T-helper 2 cell treated with Interferon-gamma antibody and Interleukin-4, amounts not matched to agents 5 μg/mL and 100 μg/mL, for 36 hours (primary cell): Measurements from ENCODE around the gene FYTTD1.
A peak's percentile ranks its signal among the peaks of the same experiment; 100 is the strongest.
"Not testable (repeated sequence)": the region's sequence is repeated elsewhere in the genome, so short reads cannot be mapped to it uniquely, and the experiment has no call there.

ENCODE experiments used
- DNase-seq: peaks from one replicate; pipeline ENCODE4 v3.0.0; 2021; ENCODE audit warnings: low spot score
- H3K27ac Mint-ChIP-seq: one replicate; pipeline ENCODE4 v1.8.0; 2021; ENCODE audit warnings: mild to moderate bottlenecking, mixed read lengths
- H3K27me3 Mint-ChIP-seq: one replicate; pipeline ENCODE4 v1.8.0; 2021; ENCODE audit warnings: low read depth, mixed read lengths
- H3K36me3 Mint-ChIP-seq: one replicate; pipeline ENCODE4 v1.8.0; 2021; ENCODE audit warnings: low read depth, mixed read lengths
- H3K4me1 Mint-ChIP-seq: one replicate; pipeline ENCODE4 v1.8.0; 2021; ENCODE audit warnings: low read depth, mixed read lengths
- H3K4me3 Mint-ChIP-seq: one replicate; pipeline ENCODE4 v1.8.0; 2022; ENCODE audit warnings: mild to moderate bottlenecking, moderate library complexity, mixed read lengths
- H3K9me3 Mint-ChIP-seq: one replicate; pipeline ENCODE4 v1.8.0; 2021; ENCODE audit warnings: mixed read lengths

The FYTTD1 gene

GRCh38 chr3:197730200-197730599, 19.5 kb upstream of the FYTTD1 start:
- no peaks in the 10 kb centered on the region for H3K27me3 Mint-ChIP-seq
- peaks cover 20% of the 10 kb centered on the region for H3K36me3 Mint-ChIP-seq
- no peak for DNase-seq
- H3K27ac Mint-ChIP-seq: no peak overlapping the region
- no peaks in the 10 kb centered on the region for H3K9me3 Mint-ChIP-seq
- H3K4me1 Mint-ChIP-seq: peaks cover 21% of the 10 kb centered on the region
- H3K4me3 Mint-ChIP-seq: no peak overlapping the region

GRCh38 chr3:197730770-197731169, 18.9 kb upstream of the FYTTD1 start:
- peaks cover 22% of the 10 kb centered on the region for H3K4me1 Mint-ChIP-seq
- H3K27me3 Mint-ChIP-seq, DNase-seq, H3K4me3 Mint-ChIP-seq, H3K27ac Mint-ChIP-seq, H3K9me3 Mint-ChIP-seq: not testable (repeated sequence)
- H3K36me3 Mint-ChIP-seq: peaks cover 16% of the 10 kb centered on the region

- H3K4me3 Mint-ChIP-seq, DNase-seq, H3K9me3 Mint-ChIP-seq, H3K27me3 Mint-ChIP-seq, H3K27ac Mint-ChIP-seq: not testable (repeated sequence)
- Mint-ChIP-seq H3K4me1 (peaks cover 27% of the 10 kb centered on the region), H3K36me3 (peaks cover 15% of the 10 kb centered on the region)
These were observed 18.2 kb upstream of the FYTTD1 start for GRCh38 chr3:197731483-197731882.

GRCh38 chr3:197733042-197733441, 16.6 kb upstream of the FYTTD1 start:
- Mint-ChIP-seq H3K4me1 (peaks cover 33% of the 10 kb centered on the region), H3K27ac (no peak overlapping the region), H3K36me3 (peaks cover 15% of the 10 kb centered on the region), H3K27me3 (no peaks in the 10 kb centered on the region), H3K9me3 (no peaks in the 10 kb centered on the region), H3K4me3 (no peak overlapping the region)
- no peak for DNase-seq

- no peaks in the 10 kb centered on the region for H3K27me3 Mint-ChIP-seq
- peaks cover 27% of the 10 kb centered on the region for H3K4me1 Mint-ChIP-seq
- peak overlapping the region; percentile 69 for H3K4me3 Mint-ChIP-seq
- no peaks in the 10 kb centered on the region for H3K9me3 Mint-ChIP-seq
- no peak for DNase-seq
- peak overlapping the region; percentile 17 for H3K27ac Mint-ChIP-seq
- H3K36me3 Mint-ChIP-seq: peaks cover 14% of the 10 kb centered on the region
These were observed 14.9 kb upstream of the FYTTD1 start for GRCh38 chr3:197734667-197735318.

GRCh38 chr3:197736010-197736490, 13.6 kb upstream of the FYTTD1 start:
- Mint-ChIP-seq H3K36me3 (peaks cover 14% of the 10 kb centered on the region), H3K4me1 (peaks cover 20% of the 10 kb centered on the region), H3K27me3 (no peaks in the 10 kb centered on the region), H3K9me3 (no peaks in the 10 kb centered on the region), H3K27ac (peak overlapping the region; percentile 85), H3K4me3 (peak overlapping the region; percentile 92)
- peak; percentile 52 for DNase-seq

GRCh38 chr3:197736491-197737318, 13.0 kb upstream of the FYTTD1 start, which contains the start of gene RUBCN:
Gene RUBCN (minus strand): TSS chr3:197736904. CDS start chr3:197736719, 185 bp downstream.
- no peaks in the 10 kb centered on the region for H3K9me3 Mint-ChIP-seq
- peaks cover 20% of the 10 kb centered on the region for H3K4me1 Mint-ChIP-seq
- no peaks in the 10 kb centered on the region for H3K27me3 Mint-ChIP-seq
- H3K4me3 Mint-ChIP-seq: peak within 1 kb of the TSS; percentile 92
- H3K27ac Mint-ChIP-seq: peak within 1 kb of the TSS; percentile 85
- peak; percentile 96 for DNase-seq
- peaks cover 14% of the 10 kb centered on the region for H3K36me3 Mint-ChIP-seq

GRCh38 chr3:197737319-197737649, 12.4 kb upstream of the FYTTD1 start:
- peak overlapping the region; percentile 84 for H3K27ac Mint-ChIP-seq
- H3K4me1 Mint-ChIP-seq: peaks cover 20% of the 10 kb centered on the region
- peaks cover 10% of the 10 kb centered on the region for H3K36me3 Mint-ChIP-seq
- peak overlapping the region; percentile 91 for H3K4me3 Mint-ChIP-seq
- H3K9me3 Mint-ChIP-seq: no peaks in the 10 kb centered on the region
- H3K27me3 Mint-ChIP-seq: no peaks in the 10 kb centered on the region
- no peak for DNase-seq

- H3K4me3 Mint-ChIP-seq: peak overlapping the region; percentile 91
- no peak overlapping the region for H3K27ac Mint-ChIP-seq
- DNase-seq: no peak
- H3K4me1 Mint-ChIP-seq: peaks cover 20% of the 10 kb centered on the region
- peaks cover 7% of the 10 kb centered on the region for H3K36me3 Mint-ChIP-seq
- H3K9me3 Mint-ChIP-seq: no peaks in the 10 kb centered on the region
- H3K27me3 Mint-ChIP-seq: no peaks in the 10 kb centered on the region
These were observed 11.8 kb upstream of the FYTTD1 start for GRCh38 chr3:197737749-197738462.

- Mint-ChIP-seq H3K36me3 (no peaks in the 10 kb centered on the region), H3K4me1 (no peaks in the 10 kb centered on the region), H3K9me3 (peaks cover 4% of the 10 kb centered on the region), H3K27ac (no peak overlapping the region), H3K4me3 (no peak overlapping the region), H3K27me3 (no peaks in the 10 kb centered on the region)
- no peak for DNase-seq
These were observed 6.9 kb upstream of the FYTTD1 start for GRCh38 chr3:197742787-197743186.

- Mint-ChIP-seq H3K9me3 (peaks cover 4% of the 10 kb centered on the region), H3K4me1 (peaks cover 10% of the 10 kb centered on the region), H3K27me3 (no peaks in the 10 kb centered on the region), H3K27ac (no peak overlapping the region), H3K4me3 (no peak overlapping the region), H3K36me3 (no peaks in the 10 kb centered on the region)
- no peak for DNase-seq
These were observed 3.5 kb upstream of the FYTTD1 start for GRCh38 chr3:197746209-197746608.

GRCh38 chr3:197746801-197747237, 2.9 kb upstream of the FYTTD1 start:
- no peaks in the 10 kb centered on the region for H3K27me3 Mint-ChIP-seq
- DNase-seq: no peak
- H3K36me3 Mint-ChIP-seq: no peaks in the 10 kb centered on the region
- H3K27ac Mint-ChIP-seq: no peak overlapping the region
- H3K4me3 Mint-ChIP-seq: no peak overlapping the region
- peaks cover 4% of the 10 kb centered on the region for H3K9me3 Mint-ChIP-seq
- peaks cover 12% of the 10 kb centered on the region for H3K4me1 Mint-ChIP-seq

- H3K36me3 Mint-ChIP-seq: no peaks in the 10 kb centered on the region
- H3K4me3 Mint-ChIP-seq: peak overlapping the region; percentile 94
- H3K27ac Mint-ChIP-seq: peak overlapping the region; percentile 91
- H3K4me1 Mint-ChIP-seq: peaks cover 26% of the 10 kb centered on the region
- peaks cover 4% of the 10 kb centered on the region for H3K9me3 Mint-ChIP-seq
- DNase-seq: no peak
- no peaks in the 10 kb centered on the region for H3K27me3 Mint-ChIP-seq
These were observed 927 bp upstream of the FYTTD1 start for GRCh38 chr3:197748597-197749314.
